ENCODE data around the gene PTPRA.

GRCh38 chr20:2878515-2878914, 5.2 kb downstream of the PTPRA start:
- TF ChIP-seq CTCF (IDR thresholded peaks at IDR 0.05): no peak
- TF ChIP-seq POLR2A (IDR thresholded peaks at IDR 0.05): no peak
